ENCODE results near the gene STARD13. TPM values are rescaled to one million over a fixed set of nuclear protein-coding genes. Genes with fewer than 3 reads are reported as not detected.

STARD13 gene
- polyA plus RNA-seq, 1 donor (not counting 4 experiments of a cell fraction or from before 2014, with no cell fraction given): 11.9 TPM

- no peak for DNase-seq (ENCODE audit: low read depth, low spot score)
- no peak overlapping the region for H2AFZ ChIP-seq (ENCODE audit: control insufficient read depth, low read length)
- H3K36me3 ChIP-seq (ENCODE audit: control insufficient read depth in 2 of 2, extremely low read depth in 1 of 2, insufficient read depth in 2 of 2, low read length in 2 of 2): peaks cover 3 to 14% of the 10 kb centered on the region in 2 experiments
- FAIRE-seq: no peak
- no peaks in the 10 kb centered on the region for H4K20me1 ChIP-seq (ENCODE audit: control insufficient read depth, extremely low read depth, insufficient read depth, low read length)
- dilution Hi-C loops (cut with MboI; ENCODE audit: extremely low pct_ligation_motif_present, low sequenced_read_pairs): no loop called here
- H3K4me3 ChIP-seq (ENCODE audit: control insufficient read depth in 2 of 3, extremely low read depth in 1 of 3, insufficient read depth in 2 of 3, low read depth in 1 of 3, low read length in 3 of 3): no peak overlapping the region
- TF ChIP-seq CTCF (optimal IDR thresholded peaks at IDR 0.05 in 1 of 3, IDR thresholded peaks at IDR 0.05 in 1 of 3, conservative IDR thresholded peaks at IDR 0.05 in 1 of 3; ENCODE audit: extremely low read depth in 1 of 3, insufficient read depth in 2 of 3, low read length in 3 of 3) (no peak), EZH2 (IDR thresholded peaks at IDR 0.05; ENCODE audit: low read length) (no peak)
- no peak overlapping the region for H3K4me2 ChIP-seq (ENCODE audit: control insufficient read depth, extremely low read depth, insufficient read depth, low read depth, low read length)
- H3K9ac ChIP-seq (ENCODE audit: control insufficient read depth, extremely low read depth, insufficient read depth, low read length): no peak overlapping the region
- no peaks in the 10 kb centered on the region for H3K27me3 ChIP-seq (ENCODE audit: control insufficient read depth, extremely low read depth, insufficient read depth, low read length)
- no peak overlapping the region for H3K27ac ChIP-seq (ENCODE audit: control insufficient read depth, insufficient read depth, low read length)
- no peaks in the 10 kb centered on the region for H3K9me1 ChIP-seq (ENCODE audit: control insufficient read depth, extremely low read depth, insufficient read depth, low read length)
- H3K9me3 ChIP-seq (ENCODE audit: control insufficient read depth, low read depth, low read length): no peaks in the 10 kb centered on the region
- H3K79me2 ChIP-seq (ENCODE audit: control insufficient read depth, insufficient read depth, low read length): peaks cover 77% of the 10 kb centered on the region
- peaks cover 10% of the 10 kb centered on the region for H3K4me1 ChIP-seq (ENCODE audit: control insufficient read depth, extremely low read depth, insufficient read depth, low read length)
Observed at GRCh38 chr13:33256148-33256840, 29.3 kb downstream of the STARD13 start.

GRCh38 chr13:33252135-33252534 is 33.4 kb downstream of the STARD13 start:
- FAIRE-seq (no peak), DNase-seq (ENCODE audit: low read depth, low spot score) (no peak)
- H2AFZ ChIP-seq (ENCODE audit: control insufficient read depth, low read length): no peak overlapping the region
- H3K9me1 ChIP-seq (ENCODE audit: control insufficient read depth, extremely low read depth, insufficient read depth, low read length): no peaks in the 10 kb centered on the region
- H3K27ac ChIP-seq (ENCODE audit: control insufficient read depth, insufficient read depth, low read length): no peak overlapping the region
- H3K27me3 ChIP-seq (ENCODE audit: control insufficient read depth, extremely low read depth, insufficient read depth, low read length): no peaks in the 10 kb centered on the region
- peaks cover 3 to 8% of the 10 kb centered on the region in 2 experiments for H3K36me3 ChIP-seq (ENCODE audit: control insufficient read depth in 2 of 2, extremely low read depth in 1 of 2, insufficient read depth in 2 of 2, low read length in 2 of 2)
- no peaks in the 10 kb centered on the region for H3K9me3 ChIP-seq (ENCODE audit: control insufficient read depth, low read depth, low read length)
- H4K20me1 ChIP-seq (ENCODE audit: control insufficient read depth, extremely low read depth, insufficient read depth, low read length): no peaks in the 10 kb centered on the region
- peaks cover 70% of the 10 kb centered on the region for H3K79me2 ChIP-seq (ENCODE audit: control insufficient read depth, insufficient read depth, low read length)
- H3K4me2 ChIP-seq (ENCODE audit: control insufficient read depth, extremely low read depth, insufficient read depth, low read depth, low read length): no peak overlapping the region
- dilution Hi-C loops (cut with MboI; ENCODE audit: extremely low pct_ligation_motif_present, low sequenced_read_pairs): no loop called here
- no peak overlapping the region for H3K9ac ChIP-seq (ENCODE audit: control insufficient read depth, extremely low read depth, insufficient read depth, low read length)
- no peak for TF ChIP-seq CTCF (optimal IDR thresholded peaks at IDR 0.05 in 1 of 3, IDR thresholded peaks at IDR 0.05 in 1 of 3, conservative IDR thresholded peaks at IDR 0.05 in 1 of 3; ENCODE audit: extremely low read depth in 1 of 3, insufficient read depth in 2 of 3, low read length in 3 of 3)
- TF ChIP-seq EZH2 (IDR thresholded peaks at IDR 0.05; ENCODE audit: low read length): no peak
- no peak overlapping the region for H3K4me3 ChIP-seq (ENCODE audit: control insufficient read depth in 2 of 3, extremely low read depth in 1 of 3, insufficient read depth in 2 of 3, low read depth in 1 of 3, low read length in 3 of 3)
- H3K4me1 ChIP-seq (ENCODE audit: control insufficient read depth, extremely low read depth, insufficient read depth, low read length): peaks cover 24% of the 10 kb centered on the region
